Measurements from ENCODE around the gene PLEK. TPM values are rescaled to one million over a fixed set of nuclear protein-coding genes. Genes with fewer than 3 reads are reported as not detected.
A peak's percentile ranks its signal among the peaks of the same experiment; 100 is the strongest.

Gene PLEK
- polyA plus RNA-seq, 3 donors, result 351 to 708 (median 403) TPM

- Mint-ChIP-seq H3K27me3 (ENCODE audit: low read depth in 3 of 3) (no peaks in the 10 kb centered on the region), H3K4me3 (no peak overlapping the region), H3K9me3 (no peaks in the 10 kb centered on the region), H3K36me3 (no peaks in the 10 kb centered on the region), H3K27ac (peak overlapping the region in 1 of 7 donors; percentile 17), H3K4me1 (peaks cover 14% of the 10 kb centered on the region)
- no peak overlapping the region for H3K9ac ChIP-seq (ENCODE audit: insufficient read depth, low read length, poor library complexity, severe bottlenecking)
- peak overlapping the region; percentile 54 for H2AFZ ChIP-seq (ENCODE audit: insufficient read depth, low read depth, low read length, poor library complexity, severe bottlenecking)
- no peaks in the 10 kb centered on the region for H3K27me3 ChIP-seq (ENCODE audit: control insufficient read depth in 2 of 2, insufficient read depth in 2 of 2, low read length in 2 of 2)
- DNase-seq, result no peak
- no peak overlapping the region for H3K27ac ChIP-seq (ENCODE audit: low read depth in 1 of 2, low read length in 2 of 2)
- intact Hi-C loops (cut with micrococcal nuclease), result no loop called here
- 100% methylated on average over 2 of the region's 4 CpGs for WGBS (ENCODE audit: insufficient coverage)
- no peak overlapping the region for H3K4me2 ChIP-seq (replicated peaks; ENCODE audit: extremely low read depth, low read length, poor library complexity, severe bottlenecking)
- H3K9me3 ChIP-seq (replicated peaks in 1 of 2; ENCODE audit: control insufficient read depth in 1 of 2, insufficient read depth in 1 of 2, low read length in 2 of 2), result no peaks in the 10 kb centered on the region
- no peaks in the 10 kb centered on the region for H3K36me3 ChIP-seq (replicated peaks in 1 of 2; ENCODE audit: control insufficient read depth in 1 of 2, insufficient read depth in 2 of 2, low read length in 2 of 2)
- peaks cover 9 to 17% of the 10 kb centered on the region in 2 donors for H3K4me1 ChIP-seq (ENCODE audit: control insufficient read depth in 1 of 2, insufficient read depth in 2 of 2, low read length in 2 of 2)
- no peak overlapping the region for H3K4me3 ChIP-seq (replicated peaks in 1 of 3; ENCODE audit: low read depth in 2 of 3, low read length in 3 of 3)
- H4K20me1 ChIP-seq (ENCODE audit: insufficient read depth, low read length), result no peaks in the 10 kb centered on the region
- TF ChIP-seq, protein P1, sequence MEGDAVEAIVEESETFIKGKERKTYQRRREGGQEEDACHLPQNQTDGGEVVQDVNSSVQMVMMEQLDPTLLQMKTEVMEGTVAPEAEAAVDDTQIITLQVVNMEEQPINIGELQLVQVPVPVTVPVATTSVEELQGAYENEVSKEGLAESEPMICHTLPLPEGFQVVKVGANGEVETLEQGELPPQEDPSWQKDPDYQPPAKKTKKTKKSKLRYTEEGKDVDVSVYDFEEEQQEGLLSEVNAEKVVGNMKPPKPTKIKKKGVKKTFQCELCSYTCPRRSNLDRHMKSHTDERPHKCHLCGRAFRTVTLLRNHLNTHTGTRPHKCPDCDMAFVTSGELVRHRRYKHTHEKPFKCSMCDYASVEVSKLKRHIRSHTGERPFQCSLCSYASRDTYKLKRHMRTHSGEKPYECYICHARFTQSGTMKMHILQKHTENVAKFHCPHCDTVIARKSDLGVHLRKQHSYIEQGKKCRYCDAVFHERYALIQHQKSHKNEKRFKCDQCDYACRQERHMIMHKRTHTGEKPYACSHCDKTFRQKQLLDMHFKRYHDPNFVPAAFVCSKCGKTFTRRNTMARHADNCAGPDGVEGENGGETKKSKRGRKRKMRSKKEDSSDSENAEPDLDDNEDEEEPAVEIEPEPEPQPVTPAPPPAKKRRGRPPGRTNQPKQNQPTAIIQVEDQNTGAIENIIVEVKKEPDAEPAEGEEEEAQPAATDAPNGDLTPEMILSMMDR (IDR thresholded peaks at IDR 0.05), result no peak
- no peaks in the 10 kb centered on the region for H3K79me2 ChIP-seq (ENCODE audit: insufficient read depth, low read length)
These were observed 8.4 kb upstream of the PLEK start for GRCh38 chr2:68356599-68357239.

- Mint-ChIP-seq H3K4me1 (peaks cover 20% of the 10 kb centered on the region), H3K27me3 (ENCODE audit: low read depth in 3 of 3) (no peaks in the 10 kb centered on the region), H3K36me3 (no peaks in the 10 kb centered on the region), H3K4me3 (no peak overlapping the region), H3K27ac (peak overlapping the region in 1 of 7 donors; percentile 25), H3K9me3 (no peaks in the 10 kb centered on the region)
- Histone ChIP-seq H3K27ac (ENCODE audit: low read depth in 1 of 2, low read length in 2 of 2) (no peak overlapping the region), H3K4me3 (replicated peaks in 1 of 3; ENCODE audit: low read depth in 2 of 3, low read length in 3 of 3) (no peak overlapping the region), H3K27me3 (ENCODE audit: control insufficient read depth in 2 of 2, insufficient read depth in 2 of 2, low read length in 2 of 2) (no peaks in the 10 kb centered on the region), H3K4me2 (replicated peaks; ENCODE audit: extremely low read depth, low read length, poor library complexity, severe bottlenecking) (no peak overlapping the region), H3K9me3 (replicated peaks in 1 of 2; ENCODE audit: control insufficient read depth in 1 of 2, insufficient read depth in 1 of 2, low read length in 2 of 2) (no peaks in the 10 kb centered on the region), H2AFZ (ENCODE audit: insufficient read depth, low read depth, low read length, poor library complexity, severe bottlenecking) (no peak overlapping the region), H4K20me1 (ENCODE audit: insufficient read depth, low read length) (no peaks in the 10 kb centered on the region), H3K4me1 (ENCODE audit: control insufficient read depth in 1 of 2, insufficient read depth in 2 of 2, low read length in 2 of 2) (peaks cover 14 to 22% of the 10 kb centered on the region in 2 donors), H3K9ac (ENCODE audit: insufficient read depth, low read length, poor library complexity, severe bottlenecking) (no peak overlapping the region), H3K79me2 (ENCODE audit: insufficient read depth, low read length) (peaks cover 7% of the 10 kb centered on the region), H3K36me3 (replicated peaks in 1 of 2; ENCODE audit: control insufficient read depth in 1 of 2, insufficient read depth in 2 of 2, low read length in 2 of 2) (no peaks in the 10 kb centered on the region)
- TF ChIP-seq, protein P1 (IDR thresholded peaks at IDR 0.05), result no peak
- intact Hi-C loops (cut with micrococcal nuclease), result no loop called here
- peak in 2 of 3 donors; percentile 51 to 57 for DNase-seq
- WGBS (ENCODE audit: insufficient coverage), result 38% methylated on average over 3 of the region's 6 CpGs
These were observed 7.3 kb upstream of the PLEK start for GRCh38 chr2:68357605-68358337.

Measured in CD14-positive monocyte (primary cell).